Duodenal mucosa (tissue), 2 donors: ENCODE results near the gene SRPK2.
"Not testable (repeated sequence)": the region's sequence is repeated elsewhere in the genome, so short reads cannot be mapped to it uniquely, and the experiment has no call there.

ENCODE experiments used
- H3K27ac ChIP-seq: one replicate; pipeline ENCODE4 v1.7.0; 2013; ENCODE audit warnings: low read depth, low read length
- H3K27me3 ChIP-seq, 2 donors: one replicate each; pipeline ENCODE4 v1.7.0; 2013; ENCODE audit warnings: low read length in 2 of 2, control low read depth in 1 of 2; ENCODE audit not compliant: insufficient read depth in 2 of 2, control insufficient read depth in 1 of 2
- H3K36me3 ChIP-seq, 2 donors: one replicate each; pipeline ENCODE4 v1.7.0; 2013; ENCODE audit warnings: low read length in 2 of 2, control low read depth in 1 of 2; ENCODE audit not compliant: insufficient read depth in 2 of 2, control insufficient read depth in 1 of 2
- H3K4me1 ChIP-seq, 2 donors: one replicate each; pipeline ENCODE4 v1.7.0; 2013; ENCODE audit warnings: low read length in 2 of 2, control low read depth in 1 of 2; ENCODE audit not compliant: insufficient read depth in 2 of 2, control insufficient read depth in 1 of 2
- H3K4me3 ChIP-seq, 2 donors: one replicate each; pipeline ENCODE4 v1.7.0; 2013; ENCODE audit warnings: low read length in 2 of 2, low read depth in 1 of 2
- H3K9ac ChIP-seq, 2 donors: one replicate each; pipeline ENCODE4 v1.7.0; 2013; ENCODE audit warnings: low read length in 2 of 2, low read depth in 1 of 2
- H3K9me3 ChIP-seq, 2 donors: one replicate each; pipeline ENCODE4 v1.7.0; 2013; ENCODE audit warnings: low read length in 2 of 2, control low read depth in 1 of 2; ENCODE audit not compliant: control insufficient read depth in 1 of 2

SRPK2 gene

GRCh38 chr7:105339404-105340323, 49.1 kb downstream of the SRPK2 start:
- no peak overlapping the region for H3K27ac ChIP-seq
- no peak overlapping the region for H3K9ac ChIP-seq
- H3K36me3 ChIP-seq = no peaks in the 10 kb centered on the region
- no peaks in the 10 kb centered on the region for H3K27me3 ChIP-seq
- H3K4me3 ChIP-seq = no peak overlapping the region
- no peaks in the 10 kb centered on the region for H3K9me3 ChIP-seq
- no peaks in the 10 kb centered on the region for H3K4me1 ChIP-seq

GRCh38 chr7:105337529-105337928, 51.2 kb downstream of the SRPK2 start:
- no peaks in the 10 kb centered on the region for H3K36me3 ChIP-seq
- H3K9me3 ChIP-seq = no peaks in the 10 kb centered on the region
- no peak overlapping the region for H3K4me3 ChIP-seq
- no peaks in the 10 kb centered on the region for H3K27me3 ChIP-seq
- no peaks in the 10 kb centered on the region for H3K4me1 ChIP-seq
- no peak overlapping the region for H3K27ac ChIP-seq
- H3K9ac ChIP-seq = no peak overlapping the region

DNA sequence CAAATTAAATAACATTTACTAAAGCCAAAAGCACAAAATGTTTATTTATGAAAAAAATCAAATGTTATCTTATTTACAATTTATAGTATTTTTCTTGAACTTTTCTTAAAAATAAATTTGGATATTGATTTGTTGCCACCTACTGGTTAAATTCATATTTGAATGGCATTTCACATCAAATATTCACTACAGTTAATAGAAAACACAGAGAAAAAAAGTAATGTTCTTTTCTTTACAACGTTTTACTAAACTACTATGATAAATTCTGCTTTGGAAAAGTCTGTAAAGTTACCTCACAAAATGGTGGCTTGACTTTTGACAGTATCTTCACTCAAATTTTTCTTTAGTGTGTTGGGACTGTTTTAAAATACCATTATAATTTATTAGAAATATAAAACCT, 52.7 kb downstream of the SRPK2 start:
- no peak overlapping the region for H3K9ac ChIP-seq
- H3K36me3 ChIP-seq = no peaks in the 10 kb centered on the region
- no peaks in the 10 kb centered on the region for H3K27me3 ChIP-seq
- H3K9me3 ChIP-seq = no peaks in the 10 kb centered on the region
- H3K4me3 ChIP-seq = no peak overlapping the region
- H3K4me1 ChIP-seq = no peaks in the 10 kb centered on the region
- no peak overlapping the region for H3K27ac ChIP-seq

DNA sequence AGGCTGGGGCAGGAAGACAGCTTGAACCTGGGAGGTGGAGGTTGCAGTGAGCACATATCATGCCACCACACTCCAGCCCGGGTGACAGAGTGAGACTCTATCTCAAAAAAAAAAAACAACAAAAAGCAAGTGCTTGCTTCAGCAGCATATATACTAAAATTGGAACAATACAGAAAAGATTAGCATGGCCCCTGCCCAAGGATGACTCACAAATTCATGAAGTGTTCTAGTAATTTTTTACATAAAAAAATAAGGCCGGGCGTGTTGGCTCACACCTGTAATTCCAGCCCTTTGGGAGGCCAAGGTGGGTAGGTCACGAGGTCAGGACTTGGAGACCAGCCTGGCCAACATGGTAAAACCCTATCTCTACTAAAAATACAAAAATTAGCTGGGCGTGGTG, 56.1 kb downstream of the SRPK2 start:
- H3K4me3 ChIP-seq, H3K4me1 ChIP-seq, H3K9me3 ChIP-seq, H3K27me3 ChIP-seq, H3K36me3 ChIP-seq, H3K27ac ChIP-seq, H3K9ac ChIP-seq: not testable (repeated sequence)

- Histone ChIP-seq H3K4me1 (no peaks in the 10 kb centered on the region), H3K27me3 (no peaks in the 10 kb centered on the region), H3K27ac (no peak overlapping the region), H3K9ac (no peak overlapping the region), H3K9me3 (no peaks in the 10 kb centered on the region), H3K36me3 (no peaks in the 10 kb centered on the region), H3K4me3 (no peak overlapping the region)
Measured at GRCh38 chr7:105330526-105330925, 58.2 kb downstream of the SRPK2 start.

- Histone ChIP-seq H3K36me3 (no peaks in the 10 kb centered on the region), H3K27me3 (no peaks in the 10 kb centered on the region), H3K9me3 (no peaks in the 10 kb centered on the region), H3K4me1 (no peaks in the 10 kb centered on the region), H3K9ac (no peak overlapping the region), H3K4me3 (no peak overlapping the region), H3K27ac (no peak overlapping the region)
Measured at GRCh38 chr7:105327201-105327600, 61.5 kb downstream of the SRPK2 start.

DNA sequence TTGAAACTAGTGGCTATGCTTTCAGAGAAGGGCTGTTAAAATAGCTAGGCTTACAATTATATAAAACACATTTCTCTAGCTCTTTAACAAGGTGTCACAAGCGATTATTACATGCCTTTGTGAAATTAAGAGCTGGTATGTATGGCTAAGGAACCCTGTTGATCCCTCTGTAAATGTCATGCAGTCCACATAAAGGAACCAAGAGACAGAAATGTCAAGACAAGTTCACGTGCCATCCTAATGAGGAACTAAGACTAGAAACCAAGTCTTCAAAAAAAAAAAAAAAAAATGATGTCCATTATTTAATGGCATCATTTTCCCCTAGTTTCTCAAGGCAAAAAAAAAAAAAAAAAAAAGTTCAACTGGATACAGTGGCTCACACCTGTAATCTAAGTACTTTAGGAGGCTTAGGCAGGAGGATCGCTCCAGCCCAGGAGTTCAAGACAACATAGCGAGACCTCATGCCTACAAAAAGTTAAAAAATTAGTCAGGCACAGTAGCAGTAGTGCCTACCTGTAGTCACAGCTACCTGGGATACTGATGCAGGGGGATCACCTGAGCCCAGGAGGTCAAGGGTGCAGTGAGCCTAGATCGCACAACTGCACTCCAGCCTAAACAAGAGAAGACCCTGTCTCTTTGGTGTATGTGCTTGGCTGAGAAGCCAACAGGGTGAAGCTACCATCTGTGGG, 63.4 kb downstream of the SRPK2 start:
- Histone ChIP-seq H3K27me3 (no peaks in the 10 kb centered on the region), H3K36me3 (no peaks in the 10 kb centered on the region), H3K27ac (no peak overlapping the region), H3K4me3 (no peak overlapping the region), H3K9ac (no peak overlapping the region), H3K4me1 (no peaks in the 10 kb centered on the region), H3K9me3 (no peaks in the 10 kb centered on the region)

- not testable (repeated sequence) for H3K9me3 ChIP-seq, H3K4me3 ChIP-seq, H3K27me3 ChIP-seq, H3K36me3 ChIP-seq, H3K4me1 ChIP-seq, H3K9ac ChIP-seq, H3K27ac ChIP-seq
Measured at GRCh38 chr7:105324606-105325005, 64.1 kb downstream of the SRPK2 start.

DNA sequence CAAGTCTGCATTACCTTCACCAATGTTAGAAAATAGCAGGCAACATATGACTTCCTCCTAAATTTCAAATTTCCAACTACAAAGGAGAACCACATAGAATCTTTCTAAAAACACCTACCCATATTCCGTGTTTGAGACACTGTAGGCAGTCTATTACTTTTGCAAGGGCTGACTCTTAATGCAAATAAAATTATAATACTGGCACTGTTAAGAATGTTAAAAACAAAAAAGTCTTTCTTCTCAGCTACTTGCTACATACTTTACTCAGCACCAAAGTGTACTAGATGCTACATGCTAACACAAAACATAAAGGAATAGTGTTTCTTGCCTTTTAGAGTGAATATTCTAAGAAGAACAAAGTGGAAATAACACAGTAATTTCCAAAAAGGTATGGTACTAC, 65.4 kb downstream of the SRPK2 start:
- H3K9me3 ChIP-seq = no peaks in the 10 kb centered on the region
- H3K27me3 ChIP-seq = no peaks in the 10 kb centered on the region
- H3K36me3 ChIP-seq = no peaks in the 10 kb centered on the region
- H3K27ac ChIP-seq = no peak overlapping the region
- H3K9ac ChIP-seq = no peak overlapping the region
- H3K4me1 ChIP-seq = peaks cover 0 to 4% of the 10 kb centered on the region in 2 donors
- no peak overlapping the region for H3K4me3 ChIP-seq

DNA sequence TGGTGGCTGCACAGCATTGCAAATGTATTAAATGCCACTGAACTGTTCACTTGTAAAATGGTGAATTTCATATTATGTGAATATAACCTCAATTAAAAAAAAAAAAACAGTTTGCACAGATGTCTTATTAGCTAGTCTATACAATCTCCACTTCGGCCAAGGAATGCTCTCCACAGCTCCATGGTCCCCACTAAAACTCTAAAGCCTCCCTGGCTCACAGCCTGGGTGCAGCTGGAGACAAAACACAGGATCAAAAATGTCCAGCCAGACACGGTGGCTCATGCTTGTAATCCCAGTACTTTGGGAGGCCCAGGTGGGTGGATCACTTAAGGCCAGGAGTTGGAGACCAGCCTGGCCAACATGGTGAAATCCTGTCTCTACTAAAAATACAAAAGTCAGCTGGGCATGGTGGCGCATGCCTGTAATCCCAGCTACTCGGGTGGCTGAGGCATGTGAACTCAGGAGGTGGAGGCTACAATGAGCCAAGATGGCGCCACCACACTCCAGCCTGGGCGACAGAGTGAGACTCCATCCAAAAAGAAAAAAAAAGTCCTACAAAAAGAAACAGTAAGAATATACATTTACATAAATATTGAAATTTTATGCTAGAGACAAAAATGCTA, 66.0 kb downstream of the SRPK2 start:
- H3K36me3 ChIP-seq = no peaks in the 10 kb centered on the region
- no peaks in the 10 kb centered on the region for H3K27me3 ChIP-seq
- H3K4me1 ChIP-seq = peaks cover 0 to 4% of the 10 kb centered on the region in 2 donors
- H3K9me3 ChIP-seq = no peaks in the 10 kb centered on the region
- no peak overlapping the region for H3K27ac ChIP-seq
- H3K4me3 ChIP-seq = no peak overlapping the region
- H3K9ac ChIP-seq = no peak overlapping the region
